ENCODE results near the gene MEN1. TPM values are rescaled to one million over a fixed set of nuclear protein-coding genes. Genes with fewer than 3 reads are reported as not detected.

The MEN1 gene
- total and polyA plus RNA-seq, 9 of the 15 experiments (the other 6 are each of a cell fraction or from before 2014, with no cell fraction given): 3.4 to 57.2 (median 19.3) TPM

DNA sequence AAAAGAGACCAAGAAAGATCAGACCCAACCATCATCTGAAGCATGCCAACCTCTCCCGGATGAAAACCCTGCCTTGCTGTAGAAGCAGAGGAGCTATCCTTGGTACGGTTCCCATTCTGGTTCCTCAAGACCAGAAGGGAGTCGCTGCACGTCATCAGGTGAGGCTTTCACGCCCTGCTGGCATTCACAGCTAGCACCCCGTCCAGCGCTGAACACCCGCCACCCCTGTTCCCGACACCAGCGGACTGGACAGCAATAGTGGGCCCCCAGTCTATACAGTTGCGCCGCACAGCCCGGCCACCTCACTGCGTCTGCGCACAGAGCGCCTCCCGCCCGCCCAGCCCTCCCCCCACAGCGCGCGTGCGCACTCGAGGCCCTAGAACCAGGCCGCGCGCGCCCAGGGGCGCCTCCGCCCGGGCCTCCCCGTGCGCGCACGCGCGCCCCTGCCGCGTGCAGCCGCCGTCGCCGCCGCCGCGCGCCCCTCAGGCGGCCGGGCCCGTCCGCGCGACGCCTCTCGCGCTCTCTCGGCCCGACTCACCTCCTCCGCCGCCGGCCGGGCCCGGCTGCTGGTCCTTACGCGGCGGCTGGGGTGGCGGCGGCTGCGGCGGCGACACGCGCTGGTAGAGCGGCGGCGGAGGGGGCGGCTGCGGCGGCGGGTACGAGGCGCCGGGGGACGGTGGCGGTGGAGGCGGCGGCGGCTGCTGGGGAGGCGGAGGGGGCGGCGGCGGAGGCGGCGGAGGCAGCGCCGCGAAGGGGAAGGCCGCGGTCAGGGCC is 32.7 kb downstream of the MEN1 start (continued):
- TF ChIP-seq ASH1L (IDR thresholded peaks at IDR 0.05; ENCODE audit: borderline replicate concordance, low read depth, partially characterized antibody) (no peak), HMG20A (CRISPR knock-in tag; conservative IDR thresholded peaks at IDR 0.05) (no peak), ZBTB7A (IDR thresholded peaks at IDR 0.05; ENCODE audit: borderline replicate concordance, control insufficient read depth, low read depth, low read length) (no peak; the same call in 1 of the 2 replicates), PYGO2 (tag; IDR thresholded peaks at IDR 0.05) (no peak), ZNF764 (CRISPR knock-in tag; IDR thresholded peaks at IDR 0.05; ENCODE audit: low read depth) (no peak), POLR2G (IDR thresholded peaks at IDR 0.05; ENCODE audit: low read depth, low read length) (peak; percentile 8; the same call in 1 of the 2 replicates), CBFA2T2 (conservative IDR thresholded peaks at IDR 0.05) (no peak), LCOR (CRISPR knock-in tag; IDR thresholded peaks at IDR 0.05) (no peak), BHLHE40 (IDR thresholded peaks at IDR 0.05; ENCODE audit: low read length) (no peak), SAP30 (IDR thresholded peaks at IDR 0.05; ENCODE audit: borderline replicate concordance, insufficient read depth, low read depth, low read length, poor library complexity, severe bottlenecking) (peak; percentile 66), ZNF263 (CRISPR knock-in tag; IDR thresholded peaks at IDR 0.05; ENCODE audit: borderline replicate concordance) (no peak), KAT8 (IDR thresholded peaks at IDR 0.05; ENCODE audit: low read depth) (no peak), ZNF76 (CRISPR knock-in tag; IDR thresholded peaks at IDR 0.05; ENCODE audit: borderline replicate concordance) (no peak), ZNF431 (CRISPR knock-in tag; IDR thresholded peaks at IDR 0.05) (no peak), POU5F1 (IDR thresholded peaks at IDR 0.05; ENCODE audit: borderline replicate concordance, low read depth, low read length, partially characterized antibody) (no peak), ZNF282 (CRISPR knock-in tag; IDR thresholded peaks at IDR 0.05) (0 out of 2 replicates have a peak, but pooled peaks have one; percentile 40), NR2C1 (IDR thresholded peaks at IDR 0.05) (no peak), NR2C1 (tag; IDR thresholded peaks at IDR 0.05) (no peak), PTRF (tag; IDR thresholded peaks at IDR 0.05) (no peak), PHF20 (IDR thresholded peaks at IDR 0.05; ENCODE audit: partially characterized antibody) (no peak)
- TF ChIP-seq, protein P1, sequence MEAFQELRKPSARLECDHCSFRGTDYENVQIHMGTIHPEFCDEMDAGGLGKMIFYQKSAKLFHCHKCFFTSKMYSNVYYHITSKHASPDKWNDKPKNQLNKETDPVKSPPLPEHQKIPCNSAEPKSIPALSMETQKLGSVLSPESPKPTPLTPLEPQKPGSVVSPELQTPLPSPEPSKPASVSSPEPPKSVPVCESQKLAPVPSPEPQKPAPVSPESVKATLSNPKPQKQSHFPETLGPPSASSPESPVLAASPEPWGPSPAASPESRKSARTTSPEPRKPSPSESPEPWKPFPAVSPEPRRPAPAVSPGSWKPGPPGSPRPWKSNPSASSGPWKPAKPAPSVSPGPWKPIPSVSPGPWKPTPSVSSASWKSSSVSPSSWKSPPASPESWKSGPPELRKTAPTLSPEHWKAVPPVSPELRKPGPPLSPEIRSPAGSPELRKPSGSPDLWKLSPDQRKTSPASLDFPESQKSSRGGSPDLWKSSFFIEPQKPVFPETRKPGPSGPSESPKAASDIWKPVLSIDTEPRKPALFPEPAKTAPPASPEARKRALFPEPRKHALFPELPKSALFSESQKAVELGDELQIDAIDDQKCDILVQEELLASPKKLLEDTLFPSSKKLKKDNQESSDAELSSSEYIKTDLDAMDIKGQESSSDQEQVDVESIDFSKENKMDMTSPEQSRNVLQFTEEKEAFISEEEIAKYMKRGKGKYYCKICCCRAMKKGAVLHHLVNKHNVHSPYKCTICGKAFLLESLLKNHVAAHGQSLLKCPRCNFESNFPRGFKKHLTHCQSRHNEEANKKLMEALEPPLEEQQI (IDR thresholded peaks at IDR 0.05): no peak
- TF ChIP-seq, protein P2, sequence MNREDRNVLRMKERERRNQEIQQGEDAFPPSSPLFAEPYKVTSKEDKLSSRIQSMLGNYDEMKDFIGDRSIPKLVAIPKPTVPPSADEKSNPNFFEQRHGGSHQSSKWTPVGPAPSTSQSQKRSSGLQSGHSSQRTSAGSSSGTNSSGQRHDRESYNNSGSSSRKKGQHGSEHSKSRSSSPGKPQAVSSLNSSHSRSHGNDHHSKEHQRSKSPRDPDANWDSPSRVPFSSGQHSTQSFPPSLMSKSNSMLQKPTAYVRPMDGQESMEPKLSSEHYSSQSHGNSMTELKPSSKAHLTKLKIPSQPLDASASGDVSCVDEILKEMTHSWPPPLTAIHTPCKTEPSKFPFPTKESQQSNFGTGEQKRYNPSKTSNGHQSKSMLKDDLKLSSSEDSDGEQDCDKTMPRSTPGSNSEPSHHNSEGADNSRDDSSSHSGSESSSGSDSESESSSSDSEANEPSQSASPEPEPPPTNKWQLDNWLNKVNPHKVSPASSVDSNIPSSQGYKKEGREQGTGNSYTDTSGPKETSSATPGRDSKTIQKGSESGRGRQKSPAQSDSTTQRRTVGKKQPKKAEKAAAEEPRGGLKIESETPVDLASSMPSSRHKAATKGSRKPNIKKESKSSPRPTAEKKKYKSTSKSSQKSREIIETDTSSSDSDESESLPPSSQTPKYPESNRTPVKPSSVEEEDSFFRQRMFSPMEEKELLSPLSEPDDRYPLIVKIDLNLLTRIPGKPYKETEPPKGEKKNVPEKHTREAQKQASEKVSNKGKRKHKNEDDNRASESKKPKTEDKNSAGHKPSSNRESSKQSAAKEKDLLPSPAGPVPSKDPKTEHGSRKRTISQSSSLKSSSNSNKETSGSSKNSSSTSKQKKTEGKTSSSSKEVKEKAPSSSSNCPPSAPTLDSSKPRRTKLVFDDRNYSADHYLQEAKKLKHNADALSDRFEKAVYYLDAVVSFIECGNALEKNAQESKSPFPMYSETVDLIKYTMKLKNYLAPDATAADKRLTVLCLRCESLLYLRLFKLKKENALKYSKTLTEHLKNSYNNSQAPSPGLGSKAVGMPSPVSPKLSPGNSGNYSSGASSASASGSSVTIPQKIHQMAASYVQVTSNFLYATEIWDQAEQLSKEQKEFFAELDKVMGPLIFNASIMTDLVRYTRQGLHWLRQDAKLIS (CRISPR knock-in tag; IDR thresholded peaks at IDR 0.05): no peak
